ENCODE data around the gene PFDN1.

Gene PFDN1

DNA sequence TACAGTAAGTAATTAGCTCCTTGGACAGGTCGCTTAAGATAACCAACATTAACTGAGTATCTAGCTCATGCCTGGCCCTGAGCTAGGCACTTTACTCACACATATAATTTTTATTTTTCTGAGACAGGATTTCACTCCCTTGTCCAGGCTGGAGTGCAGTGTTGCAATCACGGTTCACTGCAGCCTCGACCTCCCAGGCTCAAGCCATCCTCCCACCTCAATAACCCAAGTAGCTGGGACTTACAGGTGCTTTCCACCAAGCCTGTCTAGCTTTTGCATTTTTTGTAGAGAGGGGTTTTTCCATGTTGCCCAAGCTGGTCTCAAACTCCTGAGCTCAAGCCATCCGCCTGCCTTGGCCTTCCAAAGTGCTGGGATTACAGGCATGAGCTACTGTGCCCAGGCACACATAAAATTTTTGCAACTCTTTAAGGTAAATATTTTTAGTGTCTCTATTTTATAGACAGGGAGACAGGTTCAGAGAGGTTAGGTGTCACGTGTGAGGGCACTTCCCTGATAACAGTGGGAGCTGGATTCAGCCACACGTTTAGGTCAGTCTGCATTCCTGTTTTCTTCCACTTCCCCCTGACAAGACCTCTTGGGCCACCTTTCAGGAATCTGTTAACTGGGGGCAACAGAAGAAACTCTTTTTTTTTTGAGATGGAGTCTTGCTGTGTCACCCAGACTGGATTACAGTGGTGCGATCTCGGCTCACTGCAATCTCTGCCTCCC, 25.3 kb upstream of the PFDN1 start:
- no peak for DNase-seq (ENCODE audit: low spot score)

- no peak for DNase-seq (ENCODE audit: low spot score)
Observed at GRCh38 chr5:140327589-140327988, 24.7 kb upstream of the PFDN1 start.

DNA sequence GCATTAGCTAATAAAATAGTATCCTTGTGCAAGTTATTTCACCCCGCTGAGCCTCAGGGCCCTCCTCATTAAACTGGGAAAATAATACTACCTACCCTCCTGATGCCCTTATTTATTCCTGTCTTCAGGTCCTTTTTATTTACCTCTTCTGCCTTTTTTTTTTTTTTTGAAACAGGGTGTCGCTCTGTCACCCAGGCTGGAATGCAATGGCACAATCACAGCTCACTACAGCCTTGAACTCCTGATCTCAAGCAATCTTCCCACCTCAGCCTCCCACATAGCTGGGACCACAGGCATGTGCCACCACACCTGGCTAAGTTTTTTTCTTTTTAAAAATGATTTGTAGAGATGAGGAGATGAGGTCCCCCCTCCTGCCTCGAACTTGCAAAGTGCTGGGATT, 22.6 kb upstream of the PFDN1 start:
- DNase-seq (ENCODE audit: low spot score): no peak

DNA sequence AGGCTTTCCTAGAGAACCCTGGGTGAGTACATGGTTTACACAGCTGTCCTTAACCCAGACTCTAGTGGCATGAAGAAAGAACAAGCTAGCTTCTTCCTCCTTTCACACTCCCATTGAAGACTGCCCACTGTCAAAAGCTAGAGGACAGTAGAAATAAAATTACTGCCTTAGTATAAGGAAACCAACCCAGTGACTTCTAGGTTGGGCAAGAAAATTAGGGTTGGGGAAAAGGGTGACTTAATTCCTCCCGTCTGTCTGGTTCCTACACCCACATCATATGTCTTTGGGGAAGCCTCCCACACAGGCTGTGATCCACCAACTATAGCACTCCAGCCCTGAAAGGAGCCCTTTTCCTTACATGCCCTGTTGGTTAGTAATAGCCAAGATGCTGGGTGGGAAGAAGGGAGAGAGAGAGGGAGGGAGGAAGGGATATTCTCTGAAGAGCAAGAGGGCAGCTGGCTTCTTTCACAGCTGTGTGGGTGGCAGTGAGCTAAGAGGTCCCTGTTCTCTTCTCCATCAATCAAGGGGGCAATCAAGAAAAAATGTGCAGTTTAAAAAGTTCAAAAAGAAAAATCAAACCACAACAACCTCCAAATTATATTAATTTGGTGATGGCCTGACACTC, 21.8 kb upstream of the PFDN1 start:
- DNase-seq (ENCODE audit: low spot score): no peak

DNA sequence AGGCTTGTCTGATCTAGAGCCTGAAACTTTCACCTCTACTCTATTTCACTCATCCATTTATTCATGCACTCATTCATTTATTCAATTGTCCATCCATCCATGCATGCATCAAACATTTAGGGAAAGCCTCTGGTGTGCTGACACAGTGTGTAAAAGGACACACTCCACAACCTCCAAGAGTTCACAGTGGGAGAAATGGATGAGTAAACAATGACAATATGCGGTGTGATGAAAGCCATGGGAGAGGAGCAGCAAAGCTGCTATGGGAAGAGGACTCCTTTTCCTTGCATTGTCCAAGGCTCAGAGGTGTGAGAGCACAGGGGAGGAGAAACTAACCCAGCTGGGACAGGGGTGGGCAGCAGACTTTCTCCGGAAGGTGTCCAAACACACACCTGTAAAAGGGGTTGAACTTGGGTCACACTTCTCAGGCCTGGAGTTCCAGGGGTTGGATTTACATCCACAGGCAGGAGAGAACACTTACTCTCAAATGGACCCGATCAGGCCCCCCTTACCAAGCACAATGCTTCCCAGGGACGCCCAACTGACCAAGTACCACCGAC, 21.2 kb upstream of the PFDN1 start:
- DNase-seq (ENCODE audit: low spot score): no peak

DNA sequence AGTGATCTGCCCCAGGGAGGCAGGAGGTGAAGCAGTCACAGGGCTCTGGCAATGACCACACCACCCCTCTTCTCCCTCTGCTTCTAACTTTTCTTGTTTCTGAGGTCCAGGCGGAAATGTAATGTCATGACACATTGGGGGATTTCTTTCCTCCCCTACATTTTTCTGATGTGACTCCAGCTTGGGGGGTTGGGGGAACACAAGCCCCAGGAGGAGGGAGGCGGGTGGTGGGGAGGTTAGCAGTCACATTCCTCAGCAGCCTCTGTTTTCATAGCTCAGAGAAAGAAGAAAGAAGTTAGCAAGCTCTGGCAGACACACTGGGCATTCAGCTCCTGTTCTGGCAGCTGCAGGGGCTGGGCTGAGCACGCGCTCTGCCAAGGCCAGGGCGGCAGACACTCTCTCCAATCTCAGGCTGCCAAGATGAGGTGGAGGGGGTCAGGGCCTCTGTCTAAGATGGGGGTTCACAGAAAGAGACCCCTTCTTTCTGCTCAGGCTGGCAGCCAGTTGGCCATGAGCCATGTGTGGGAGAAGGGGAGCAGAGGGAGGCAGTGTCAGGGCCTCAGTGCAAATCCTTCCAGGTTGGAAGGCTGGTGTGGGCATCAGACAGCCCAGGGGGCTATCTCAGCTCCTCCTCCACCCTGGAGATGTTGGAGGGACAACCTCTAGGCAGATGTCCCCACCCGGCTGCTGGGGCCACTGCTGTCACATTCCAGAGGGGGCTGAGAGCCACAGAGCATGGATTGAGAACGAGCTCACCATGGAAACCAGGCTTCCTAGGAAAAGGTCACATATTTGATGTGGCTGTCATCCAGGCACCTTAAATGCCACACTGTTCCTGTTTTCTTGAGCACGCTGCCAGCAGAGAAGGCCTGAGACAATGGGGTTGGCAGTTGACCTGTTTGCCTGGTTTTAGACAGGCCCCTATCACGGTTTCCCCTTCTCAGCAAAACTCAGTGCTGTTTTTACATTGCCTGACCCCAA, 20.1 kb upstream of the PFDN1 start:
- no peak for DNase-seq (ENCODE audit: low spot score)

DNA sequence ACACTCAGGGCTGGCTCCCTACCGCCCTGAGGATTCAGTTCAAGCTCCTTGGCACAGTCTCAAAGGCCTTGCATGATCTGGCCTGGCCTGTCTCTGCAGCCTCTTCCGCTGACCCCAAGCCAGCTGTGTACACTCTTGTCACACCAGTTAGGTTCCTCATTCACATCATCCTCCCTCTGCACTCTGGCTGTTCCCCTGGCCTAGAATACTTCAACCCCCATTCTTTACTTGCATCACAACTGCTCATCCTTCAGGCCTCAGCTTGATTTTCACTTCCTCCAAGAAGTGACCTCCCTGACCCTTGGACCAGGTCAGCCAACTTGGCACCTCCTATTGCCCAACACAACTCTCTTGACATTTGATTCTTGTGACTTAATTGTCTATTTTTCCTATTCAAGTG, 18.9 kb upstream of the PFDN1 start:
- DNase-seq (ENCODE audit: low spot score): no peak

- DNase-seq (ENCODE audit: low spot score): no peak
Observed at GRCh38 chr5:140319833-140320232, 16.9 kb upstream of the PFDN1 start.

GRCh38 chr5:140318792-140319191, 15.9 kb upstream of the PFDN1 start:
- DNase-seq (ENCODE audit: low spot score): no peak

- DNase-seq (ENCODE audit: low spot score): no peak
Observed at GRCh38 chr5:140317859-140318258, 15.0 kb upstream of the PFDN1 start.

DNA sequence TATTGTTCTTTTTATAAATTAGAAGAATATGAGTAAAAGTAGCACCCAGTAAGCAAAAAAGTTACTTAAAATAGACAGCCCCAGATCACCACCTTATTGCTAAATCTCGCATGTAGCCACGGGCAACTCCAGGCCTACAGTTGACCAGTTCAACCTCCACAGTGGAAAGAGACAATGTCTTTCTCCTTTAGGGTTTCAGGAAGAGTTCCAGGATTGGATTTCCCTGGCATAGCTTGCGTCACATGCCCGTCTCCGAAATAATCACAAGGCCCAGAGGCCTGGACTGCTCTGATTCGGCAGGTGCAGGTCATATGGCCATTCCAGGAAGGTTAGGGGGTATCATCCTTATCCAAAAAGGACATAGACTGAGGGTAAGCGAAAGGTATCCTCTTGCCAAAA, 9.9 kb upstream of the PFDN1 start:
- no peak for DNase-seq (ENCODE audit: low spot score)

- DNase-seq (ENCODE audit: low spot score): no peak
Observed at GRCh38 chr5:140312067-140312790, 9.3 kb upstream of the PFDN1 start.

DNA sequence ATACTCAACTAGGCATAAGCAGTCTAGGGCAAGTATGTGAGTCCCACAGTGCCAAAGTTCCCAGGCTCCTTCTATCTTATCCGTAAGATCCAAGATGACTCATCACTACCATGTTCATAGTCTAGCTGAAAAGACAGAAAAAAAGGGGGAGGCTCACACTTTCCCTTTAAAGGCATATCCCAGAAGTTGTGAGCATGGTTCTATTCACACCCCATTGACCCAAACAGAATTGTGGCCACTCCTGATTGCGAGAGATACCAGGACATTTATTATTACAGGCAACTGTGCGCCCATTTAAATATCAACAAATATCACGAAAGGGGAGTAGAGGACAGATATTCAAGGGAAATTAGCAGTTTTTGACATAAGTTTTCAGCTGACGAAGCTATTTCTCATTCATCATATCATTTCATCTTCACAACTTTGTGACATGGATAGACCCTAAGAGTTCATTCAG, 8.1 kb upstream of the PFDN1 start:
- no peak for DNase-seq (ENCODE audit: low spot score)

GRCh38 chr5:140310434-140310833, 7.5 kb upstream of the PFDN1 start:
- DNase-seq (ENCODE audit: low spot score): no peak

DNA sequence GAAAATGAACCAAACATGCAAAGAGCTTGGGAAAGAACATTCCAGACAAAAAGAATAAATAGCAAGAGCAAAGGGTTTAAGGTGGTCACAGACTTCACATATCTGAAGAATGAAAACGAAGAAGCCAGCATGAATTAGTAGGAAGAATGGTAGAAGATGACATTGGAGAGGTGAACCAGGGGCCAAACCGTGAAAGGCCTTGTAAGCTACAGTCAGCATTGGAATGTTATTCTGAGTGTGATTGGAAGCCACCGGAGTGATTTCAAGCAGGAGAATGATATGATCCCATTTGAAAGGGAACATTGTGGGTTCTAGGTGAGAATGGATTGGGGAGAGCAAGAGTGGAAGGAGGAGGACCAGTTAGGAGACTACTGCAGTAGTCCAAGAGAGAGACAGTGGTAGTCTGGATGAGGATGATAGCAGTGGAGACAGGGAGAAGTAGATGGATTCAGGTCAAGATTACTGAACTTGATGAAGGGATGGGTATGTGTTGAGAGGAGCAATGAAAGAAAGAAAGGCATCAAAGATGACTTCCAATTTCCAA, 6.9 kb upstream of the PFDN1 start:
- no peak for DNase-seq (ENCODE audit: low spot score)

GRCh38 chr5:140305471-140305870, 2.6 kb upstream of the PFDN1 start:
- no peak for DNase-seq (ENCODE audit: low spot score)

DNA sequence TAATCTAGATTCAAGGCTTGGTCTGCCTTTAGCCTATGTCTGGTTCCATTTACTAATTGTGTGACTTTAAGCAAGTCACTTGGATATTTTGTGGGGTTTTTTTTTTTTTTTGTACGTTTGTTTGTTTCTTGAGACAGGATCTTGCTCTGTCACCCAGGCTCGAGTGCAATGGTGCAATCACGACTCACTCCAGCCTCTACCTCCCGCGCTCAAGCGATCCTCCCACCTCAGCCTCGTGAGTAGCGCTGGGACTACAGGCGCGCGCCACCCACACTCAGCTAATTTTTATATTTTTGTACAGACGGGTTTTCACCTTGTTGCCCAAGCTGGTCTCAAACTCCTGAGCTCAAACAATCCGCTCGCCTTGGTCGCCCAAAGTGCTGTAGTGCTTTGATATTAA, 1.1 kb upstream of the PFDN1 start:
- no peak for DNase-seq (ENCODE audit: low spot score)

DNA sequence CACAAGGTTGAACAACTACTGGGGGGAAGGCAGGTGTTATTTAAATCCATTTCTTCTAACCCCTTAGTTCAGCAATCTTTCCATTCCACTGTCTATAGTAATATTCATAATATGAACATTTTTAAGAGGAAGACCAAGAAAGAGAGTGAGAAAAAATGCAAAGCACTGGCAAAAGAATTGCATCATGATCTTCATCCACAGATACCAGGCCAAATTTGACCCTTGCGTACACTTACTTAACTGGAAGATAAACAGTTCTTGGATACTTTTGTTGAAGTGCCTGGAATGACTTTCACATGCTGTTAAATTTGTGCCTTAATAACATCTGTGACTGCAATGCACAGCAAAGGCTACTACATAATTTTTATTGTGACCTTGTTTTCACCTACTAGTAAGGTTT, 1.8 kb downstream of the PFDN1 start:
- no peak for DNase-seq (ENCODE audit: low spot score)

GRCh38 chr5:140299056-140299455, 3.8 kb downstream of the PFDN1 start:
- DNase-seq (ENCODE audit: low spot score): peak; percentile 29

GRCh38 chr5:140298183-140298601, 4.7 kb downstream of the PFDN1 start:
- DNase-seq (ENCODE audit: low spot score): peak; percentile 70

DNA sequence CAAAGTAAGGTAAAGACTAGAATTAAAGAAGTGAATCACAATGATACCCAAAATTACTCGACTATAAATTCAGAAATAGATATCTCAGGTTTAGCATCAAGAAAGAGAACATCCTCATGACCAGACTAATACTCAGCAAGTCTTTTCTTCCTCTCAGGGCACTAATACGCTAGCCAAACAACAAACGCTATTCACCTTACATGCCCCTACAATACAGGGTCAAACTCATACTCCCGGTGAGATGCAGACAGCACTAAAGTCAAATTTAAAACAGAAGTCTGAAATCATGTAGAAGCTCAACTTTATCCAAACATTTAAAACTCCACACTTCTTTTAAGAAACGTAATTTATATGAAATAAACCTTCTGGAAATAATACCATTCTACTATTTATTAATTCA, 5.6 kb downstream of the PFDN1 start:
- no peak for DNase-seq (ENCODE audit: low spot score)
